Memory B cell (primary cell): ENCODE measurements around the gene C9orf78.
A peak's percentile ranks its signal among the peaks of the same experiment; 100 is the strongest.

Experiments
- ATAC-seq: fragments of 150-1000 bp; cut with Tn5 transposase; 2 replicates; pipeline ENCODE4 v1.10.0; 2021; ENCODE audit warnings: low read depth, mild to moderate bottlenecking, moderate library complexity
- DNase-seq, 2 donors: peaks; one replicate each; pipeline ENCODE4 v3.0.0; 2022; ENCODE audit warnings: low spot score in 2 of 2
- H3K27ac Mint-ChIP-seq: one replicate; pipeline ENCODE4 v1.8.0; 2022; ENCODE audit warnings: mild to moderate bottlenecking, moderate library complexity, mixed read lengths
- H3K27me3 Mint-ChIP-seq: one replicate; pipeline ENCODE4 v1.8.0; 2022; ENCODE audit warnings: mixed read lengths
- H3K36me3 Mint-ChIP-seq: one replicate; pipeline ENCODE4 v1.8.0; 2022; ENCODE audit warnings: mild to moderate bottlenecking, mixed read lengths
- H3K4me1 Mint-ChIP-seq: one replicate; pipeline ENCODE4 v1.8.0; 2022; ENCODE audit warnings: mixed read lengths
- H3K4me3 Mint-ChIP-seq: one replicate; pipeline ENCODE4 v1.8.0; 2022; ENCODE audit warnings: mild to moderate bottlenecking, moderate library complexity, mixed read lengths
- H3K9me3 Mint-ChIP-seq: one replicate; pipeline ENCODE4 v1.8.0; 2022; ENCODE audit warnings: mixed read lengths

The C9orf78 gene

DNA sequence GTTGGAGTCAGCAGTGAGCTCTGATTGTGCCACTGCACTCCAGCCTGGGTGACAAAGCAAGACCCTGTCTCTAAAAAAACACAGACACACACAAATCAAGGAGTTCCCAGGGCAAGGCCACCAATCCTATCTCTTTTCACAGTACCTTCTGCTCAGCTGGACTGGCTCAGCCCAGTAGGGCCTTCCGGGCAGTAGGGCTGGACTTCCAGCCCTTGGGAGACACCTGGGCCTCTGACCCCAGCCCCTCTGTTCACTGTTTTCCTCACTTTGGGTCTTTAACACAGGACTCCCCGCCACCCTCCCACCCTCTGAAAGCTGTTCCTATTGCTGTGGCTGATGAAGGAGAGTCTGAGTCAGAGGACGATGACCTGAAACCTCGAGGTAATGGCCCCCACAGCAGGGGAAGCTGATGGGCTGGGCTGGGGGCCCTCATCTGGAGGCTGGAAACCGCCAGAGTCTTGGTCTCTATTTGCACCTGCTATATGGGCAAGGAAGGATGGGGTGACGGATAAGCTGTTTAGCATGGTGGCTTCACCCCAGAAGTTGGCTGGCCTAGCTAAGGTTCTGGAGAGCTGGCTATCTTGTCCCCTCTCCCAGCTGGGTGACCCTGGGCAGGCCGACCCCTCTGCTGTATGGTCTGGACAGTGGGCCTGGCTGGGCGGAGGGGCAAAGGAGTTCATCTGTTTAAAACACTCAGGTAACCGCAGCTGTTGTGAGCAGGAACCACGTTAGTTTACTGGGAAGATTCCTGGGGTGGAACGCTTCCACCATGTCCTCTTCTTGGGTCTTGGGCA lies 25.8 kb upstream of the C9orf78 start:
- H3K9me3 Mint-ChIP-seq: no peaks in the 10 kb centered on the region
- ATAC-seq (no peak), DNase-seq (no peak)
- no peak overlapping the region for H3K27ac Mint-ChIP-seq
- H3K4me3 Mint-ChIP-seq: no peak overlapping the region
- no peaks in the 10 kb centered on the region for H3K27me3 Mint-ChIP-seq
- H3K4me1 Mint-ChIP-seq: no peaks in the 10 kb centered on the region
- peaks cover 21% of the 10 kb centered on the region for H3K36me3 Mint-ChIP-seq

DNA sequence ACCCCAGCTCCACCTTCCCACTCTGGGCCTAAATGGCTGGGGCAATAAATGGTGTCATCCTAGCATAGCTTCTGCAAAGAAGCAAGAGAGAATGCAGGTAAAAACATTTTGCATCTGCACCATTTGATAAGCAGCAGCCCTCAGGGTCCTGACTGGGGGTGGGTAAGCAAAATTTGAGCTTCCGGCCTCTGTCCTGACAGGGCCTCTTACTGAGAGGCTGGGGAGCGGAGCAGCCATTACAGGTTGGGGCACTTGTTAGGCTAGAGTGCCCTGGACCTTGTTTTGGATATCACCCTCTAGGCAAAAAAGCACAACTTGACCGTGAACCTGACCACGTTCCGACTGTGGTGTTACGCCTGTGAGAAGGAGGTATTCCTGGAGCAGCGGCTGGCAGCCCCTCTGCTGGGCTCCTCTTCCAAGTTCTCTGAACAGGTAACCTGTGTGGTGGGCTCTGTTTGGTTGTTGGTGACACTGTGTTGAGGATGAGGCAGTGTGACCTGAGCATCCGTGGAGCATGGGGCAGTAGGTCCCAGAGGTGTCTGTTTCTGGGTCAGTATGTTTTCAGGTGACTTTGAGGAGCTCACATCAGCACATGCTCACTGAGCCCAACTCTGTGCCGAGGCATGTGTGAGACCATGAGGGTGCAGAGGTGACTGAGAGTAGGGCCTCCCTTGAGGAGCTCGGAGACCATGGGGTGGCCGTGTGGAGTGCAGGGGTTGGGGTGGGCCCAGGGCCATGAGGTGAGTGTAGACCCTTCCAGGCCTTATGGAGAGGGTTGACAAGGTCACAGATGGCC lies 23.3 kb upstream of the C9orf78 start:
- H3K27ac Mint-ChIP-seq: no peak overlapping the region
- H3K36me3 Mint-ChIP-seq: peaks cover 33% of the 10 kb centered on the region
- H3K4me1 Mint-ChIP-seq: no peaks in the 10 kb centered on the region
- ATAC-seq: no peak
- no peak overlapping the region for H3K4me3 Mint-ChIP-seq
- DNase-seq: no peak
- H3K9me3 Mint-ChIP-seq: no peaks in the 10 kb centered on the region
- no peaks in the 10 kb centered on the region for H3K27me3 Mint-ChIP-seq

DNA sequence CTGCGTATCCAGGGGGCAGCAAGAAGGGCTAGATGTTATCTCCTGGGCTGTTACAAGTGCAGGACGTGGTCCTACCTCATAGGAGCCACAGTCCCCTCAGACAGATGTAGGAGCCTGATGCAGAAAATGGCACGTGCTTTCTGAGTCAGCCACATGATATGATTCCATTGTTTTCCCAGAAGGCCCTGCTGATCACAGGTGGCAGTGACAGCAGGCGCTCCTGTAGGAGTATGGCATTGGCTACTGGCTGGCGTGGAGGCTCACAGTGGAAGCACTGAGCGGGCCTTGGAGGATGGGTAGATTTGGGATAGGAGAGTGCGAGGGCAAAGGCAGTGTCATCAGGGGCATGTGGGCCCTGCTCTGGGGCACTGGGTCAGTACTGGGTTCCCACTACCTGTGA lies 22.1 kb upstream of the C9orf78 start:
- H3K36me3 Mint-ChIP-seq: peaks cover 35% of the 10 kb centered on the region
- H3K27ac Mint-ChIP-seq: no peak overlapping the region
- H3K27me3 Mint-ChIP-seq: no peaks in the 10 kb centered on the region
- H3K4me1 Mint-ChIP-seq: no peaks in the 10 kb centered on the region
- H3K9me3 Mint-ChIP-seq: no peaks in the 10 kb centered on the region
- ATAC-seq (no peak), DNase-seq (no peak)
- no peak overlapping the region for H3K4me3 Mint-ChIP-seq

DNA sequence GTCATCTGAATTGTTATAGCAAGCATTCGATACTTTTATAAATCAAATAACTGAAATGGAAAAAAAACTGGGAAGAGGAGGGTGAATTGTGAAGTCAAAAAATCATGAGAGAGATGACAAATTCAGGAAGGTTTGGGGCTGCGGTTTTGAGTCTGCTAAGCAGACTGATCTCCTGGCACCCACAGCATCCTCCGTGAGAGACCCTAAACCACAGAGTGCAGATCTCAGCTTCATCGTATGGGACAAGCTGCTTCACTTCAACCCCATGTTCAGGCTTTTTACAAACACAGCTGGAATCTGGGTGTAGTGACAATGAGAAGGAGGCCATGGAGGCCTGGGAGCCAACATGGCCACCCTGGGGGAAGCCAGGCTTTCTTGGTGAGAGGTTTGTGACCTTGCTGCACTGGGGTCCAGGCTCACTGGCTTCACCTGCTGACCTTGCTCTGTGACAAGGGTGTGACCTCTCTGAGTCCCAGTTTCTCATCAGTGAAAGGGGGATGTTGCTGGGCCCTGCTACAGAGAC lies 19.6 kb upstream of the C9orf78 start:
- peak overlapping the region; percentile 47 for H3K27ac Mint-ChIP-seq
- no peaks in the 10 kb centered on the region for H3K4me1 Mint-ChIP-seq
- no peak overlapping the region for H3K4me3 Mint-ChIP-seq
- H3K27me3 Mint-ChIP-seq: no peaks in the 10 kb centered on the region
- peaks cover 37% of the 10 kb centered on the region for H3K36me3 Mint-ChIP-seq
- DNase-seq (no peak), ATAC-seq (no peak)
- H3K9me3 Mint-ChIP-seq: no peaks in the 10 kb centered on the region

DNA sequence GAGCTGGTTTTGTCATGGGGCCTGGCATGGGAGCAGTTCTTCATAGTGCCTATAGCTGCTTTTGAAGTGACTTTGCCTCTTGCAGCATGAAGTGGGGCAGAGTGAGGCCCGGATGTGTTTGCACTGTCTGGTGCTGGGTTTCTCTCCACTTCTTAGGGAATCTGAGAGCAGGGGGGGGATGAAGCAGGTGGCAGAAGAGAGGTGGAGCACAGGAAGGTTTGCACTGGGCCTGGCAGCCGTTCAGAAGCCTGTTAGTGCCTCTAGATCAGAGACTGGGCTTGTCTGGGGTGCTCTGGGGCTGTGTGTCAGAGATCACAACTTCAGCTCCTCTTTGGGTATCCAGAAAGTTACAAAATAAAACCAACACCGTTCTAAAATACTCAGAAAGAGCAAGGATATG lies 18.5 kb upstream of the C9orf78 start:
- ATAC-seq (no peak), DNase-seq (no peak)
- peaks cover 37% of the 10 kb centered on the region for H3K36me3 Mint-ChIP-seq
- H3K4me3 Mint-ChIP-seq: no peak overlapping the region
- H3K27me3 Mint-ChIP-seq: no peaks in the 10 kb centered on the region
- no peaks in the 10 kb centered on the region for H3K9me3 Mint-ChIP-seq
- no peak overlapping the region for H3K27ac Mint-ChIP-seq
- H3K4me1 Mint-ChIP-seq: no peaks in the 10 kb centered on the region

DNA sequence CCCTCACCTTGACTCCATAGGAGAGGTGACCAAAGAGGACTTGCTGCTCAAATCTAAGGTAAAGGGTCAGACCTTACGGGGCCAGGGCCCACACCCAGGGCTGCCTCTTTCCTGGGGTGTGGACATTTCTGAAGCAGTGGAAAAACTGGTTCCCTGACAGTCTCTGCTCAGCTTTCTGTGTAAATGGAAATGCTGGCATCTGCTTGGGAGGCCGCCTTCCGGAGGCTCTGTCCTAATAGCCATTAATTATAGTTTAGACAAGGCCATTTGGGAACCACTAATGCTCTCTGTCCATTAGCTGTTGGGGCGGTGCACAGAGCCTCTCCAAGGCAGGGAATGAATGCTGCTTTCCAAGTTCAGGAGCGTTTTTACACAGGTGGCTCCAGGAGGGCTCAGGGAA lies 17.5 kb upstream of the C9orf78 start:
- Mint-ChIP-seq H3K27ac (no peak overlapping the region), H3K36me3 (peaks cover 32% of the 10 kb centered on the region), H3K4me3 (no peak overlapping the region), H3K9me3 (no peaks in the 10 kb centered on the region), H3K4me1 (no peaks in the 10 kb centered on the region), H3K27me3 (no peaks in the 10 kb centered on the region)
- no peak for DNase-seq
- no peak for ATAC-seq

DNA sequence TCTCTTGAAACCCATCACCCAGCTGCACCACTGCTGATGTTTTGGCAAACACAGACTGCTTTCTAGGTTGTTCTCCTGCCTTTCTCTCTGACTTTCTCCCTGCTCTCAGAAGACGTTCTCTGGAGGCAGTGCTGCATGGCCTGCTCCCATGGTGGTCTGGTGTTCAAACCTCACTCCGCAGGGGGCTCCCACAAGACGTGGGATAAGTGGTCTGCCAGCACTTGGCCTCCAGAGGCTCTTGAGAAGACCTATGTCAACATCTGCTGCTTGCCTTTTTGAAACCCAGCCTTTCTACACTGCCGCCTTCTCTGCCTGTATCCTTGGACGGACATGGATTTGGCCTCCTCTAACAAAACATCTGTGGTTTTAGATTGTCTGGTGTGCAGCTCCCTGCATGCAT lies 16.7 kb upstream of the C9orf78 start:
- H3K4me1 Mint-ChIP-seq: no peaks in the 10 kb centered on the region

DNA sequence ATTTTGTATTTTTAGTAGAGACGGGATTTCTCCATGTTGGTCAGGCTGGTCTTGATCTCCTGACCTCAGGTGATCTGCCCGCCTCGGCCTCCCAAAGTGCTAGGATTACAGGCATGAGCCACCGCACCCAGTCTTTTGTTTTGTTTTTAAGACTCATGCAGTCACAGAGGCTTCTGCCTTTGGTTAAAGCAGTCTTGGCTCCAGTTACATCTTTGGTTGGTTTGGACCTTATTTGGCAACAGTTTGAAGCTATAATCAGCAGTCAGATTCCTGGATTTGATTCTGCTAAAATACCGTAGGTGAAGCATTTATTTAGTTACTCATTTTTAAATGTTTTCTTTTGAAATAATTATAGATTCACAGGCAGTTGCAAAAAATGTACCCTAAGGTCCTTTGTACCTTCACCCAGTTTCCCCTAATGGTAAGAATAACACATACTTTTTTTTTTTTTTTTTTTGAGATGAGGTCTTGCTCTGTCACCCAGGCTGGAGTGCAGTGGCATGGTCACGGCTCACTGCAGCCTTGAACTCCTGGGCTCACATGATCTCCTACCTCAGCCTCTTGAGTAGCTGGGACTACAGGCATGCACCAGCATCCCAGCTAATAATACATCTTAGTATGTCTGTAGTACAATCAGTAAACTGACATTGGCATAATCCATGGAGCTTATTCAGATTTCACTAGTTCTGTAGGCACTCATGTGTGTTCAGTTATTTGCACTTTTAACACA lies 15.9 kb upstream of the C9orf78 start:
- H3K27me3 Mint-ChIP-seq: no peaks in the 10 kb centered on the region
- no peak overlapping the region for H3K4me3 Mint-ChIP-seq
- no peak overlapping the region for H3K27ac Mint-ChIP-seq
- no peaks in the 10 kb centered on the region for H3K4me1 Mint-ChIP-seq
- DNase-seq (no peak), ATAC-seq (no peak)
- no peaks in the 10 kb centered on the region for H3K9me3 Mint-ChIP-seq
- H3K36me3 Mint-ChIP-seq: peaks cover 32% of the 10 kb centered on the region

More for the DNA sequence above, 16.7 kb upstream of the C9orf78 start:
- no peak for DNase-seq
- Mint-ChIP-seq H3K4me3 (no peak overlapping the region), H3K27ac (no peak overlapping the region), H3K27me3 (no peaks in the 10 kb centered on the region), H3K9me3 (no peaks in the 10 kb centered on the region), H3K36me3 (peaks cover 32% of the 10 kb centered on the region)
- ATAC-seq: no peak

DNA sequence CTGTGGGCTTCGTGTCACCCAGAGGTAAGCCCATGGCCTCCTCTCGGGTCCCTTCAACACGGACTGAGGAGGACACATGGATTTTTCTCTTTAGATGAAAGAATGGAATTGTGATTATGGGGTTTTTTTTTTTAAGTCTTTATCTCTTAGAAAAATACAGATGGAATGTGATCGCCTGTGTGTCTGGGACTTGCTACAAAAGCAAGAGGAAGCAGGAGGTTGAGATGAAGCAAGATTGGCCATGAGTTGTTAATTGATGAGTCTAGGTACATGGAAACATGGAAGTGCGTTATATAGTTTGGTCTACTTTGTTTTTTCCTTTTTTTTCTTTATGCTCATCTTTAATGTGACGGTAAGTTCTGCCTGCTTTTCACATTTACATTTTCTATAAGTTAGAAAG lies 14.8 kb upstream of the C9orf78 start:
- Mint-ChIP-seq H3K4me1 (peaks cover 2% of the 10 kb centered on the region), H3K9me3 (no peaks in the 10 kb centered on the region), H3K36me3 (peaks cover 25% of the 10 kb centered on the region), H3K27ac (no peak overlapping the region), H3K27me3 (no peaks in the 10 kb centered on the region), H3K4me3 (no peak overlapping the region)
- ATAC-seq: no peak
- no peak for DNase-seq

DNA sequence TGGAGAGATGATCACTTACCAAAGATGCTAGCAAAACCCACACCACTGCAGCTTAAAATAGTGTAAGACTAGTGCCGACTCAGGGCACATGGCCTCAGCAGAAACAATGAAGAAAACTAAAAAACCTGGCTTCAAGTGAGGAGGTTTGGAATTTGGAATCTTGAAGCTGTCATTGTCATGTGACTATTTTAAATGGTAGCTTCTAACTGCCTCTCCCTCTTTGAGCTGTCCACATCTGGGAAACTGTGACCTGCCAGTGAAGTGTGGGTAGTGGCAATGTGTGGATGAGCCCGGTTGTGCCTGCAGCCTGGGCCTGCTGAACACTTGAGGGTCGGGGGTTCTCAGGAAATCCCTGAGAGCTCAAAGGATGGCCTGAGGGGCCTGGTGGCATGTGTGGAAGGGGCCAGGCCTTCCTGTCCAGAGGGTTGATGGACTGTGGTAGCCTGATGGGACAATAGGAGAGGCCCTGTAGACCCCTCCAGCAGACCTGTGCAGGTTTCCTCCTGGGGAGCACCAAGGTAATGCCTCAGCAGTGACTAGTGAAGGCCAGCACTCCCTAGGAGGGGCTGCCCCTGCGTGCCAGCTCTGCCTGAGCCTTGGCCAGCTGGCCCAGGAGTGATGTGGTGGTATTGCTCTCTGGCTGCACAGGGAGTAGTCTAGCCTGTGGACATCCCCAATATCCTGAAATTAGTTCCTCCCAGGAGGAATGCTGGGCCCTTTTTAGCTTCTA lies 13.8 kb upstream of the C9orf78 start:
- ATAC-seq (no peak), DNase-seq (no peak)
- H3K36me3 Mint-ChIP-seq: peaks cover 17% of the 10 kb centered on the region
- no peak overlapping the region for H3K4me3 Mint-ChIP-seq
- H3K27me3 Mint-ChIP-seq: no peaks in the 10 kb centered on the region
- H3K4me1 Mint-ChIP-seq: peaks cover 2% of the 10 kb centered on the region
- no peak overlapping the region for H3K27ac Mint-ChIP-seq
- H3K9me3 Mint-ChIP-seq: no peaks in the 10 kb centered on the region

DNA sequence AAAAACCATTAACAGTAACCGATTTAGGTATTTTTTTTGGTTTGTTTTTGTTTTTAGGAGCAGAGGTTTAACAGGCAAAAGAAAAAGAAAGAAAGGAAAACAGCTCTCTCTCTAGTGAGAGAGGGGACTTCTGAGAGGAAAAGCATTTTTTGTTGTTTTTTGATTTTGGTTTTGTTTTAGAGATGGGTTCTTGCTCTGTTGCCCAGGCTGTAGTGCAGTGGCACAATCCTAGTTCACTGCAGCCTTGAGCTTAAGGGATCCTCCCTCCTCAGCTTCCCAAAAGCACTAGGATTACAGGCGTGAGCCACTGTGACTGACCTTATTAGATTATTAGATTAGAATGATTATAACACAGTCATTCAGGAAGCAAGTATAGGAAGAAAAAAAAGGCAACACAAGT lies 10.3 kb upstream of the C9orf78 start:
- no peak for DNase-seq
- no peaks in the 10 kb centered on the region for H3K9me3 Mint-ChIP-seq
- no peak overlapping the region for H3K4me3 Mint-ChIP-seq
- H3K36me3 Mint-ChIP-seq: peaks cover 3% of the 10 kb centered on the region
- ATAC-seq: no peak
- no peaks in the 10 kb centered on the region for H3K27me3 Mint-ChIP-seq
- H3K4me1 Mint-ChIP-seq: peaks cover 2% of the 10 kb centered on the region
- no peak overlapping the region for H3K27ac Mint-ChIP-seq

DNA sequence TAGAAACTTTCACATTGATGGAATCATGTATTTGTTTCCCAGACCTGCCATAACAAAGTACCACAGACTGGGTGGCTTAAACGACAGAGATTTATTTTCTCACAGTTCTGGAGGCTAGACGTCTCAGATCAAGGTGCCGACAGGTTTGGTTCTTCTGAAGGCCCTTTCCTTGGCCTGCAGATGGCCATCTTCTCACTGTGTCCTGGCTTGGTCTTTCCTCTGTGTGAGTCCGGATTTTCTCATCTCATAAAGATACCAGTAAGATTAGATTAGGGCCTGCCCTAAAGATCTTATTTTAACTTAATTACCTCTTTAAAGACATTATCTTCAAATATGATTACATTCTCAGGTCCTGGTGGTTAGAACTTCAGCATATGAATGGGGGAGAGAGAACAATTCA lies 6.0 kb upstream of the C9orf78 start:
- no peak overlapping the region for H3K4me3 Mint-ChIP-seq
- no peak for ATAC-seq
- no peaks in the 10 kb centered on the region for H3K27me3 Mint-ChIP-seq
- DNase-seq: no peak
- no peak overlapping the region for H3K27ac Mint-ChIP-seq
- peaks cover 5% of the 10 kb centered on the region for H3K36me3 Mint-ChIP-seq
- H3K4me1 Mint-ChIP-seq: peaks cover 22% of the 10 kb centered on the region
- no peaks in the 10 kb centered on the region for H3K9me3 Mint-ChIP-seq

DNA sequence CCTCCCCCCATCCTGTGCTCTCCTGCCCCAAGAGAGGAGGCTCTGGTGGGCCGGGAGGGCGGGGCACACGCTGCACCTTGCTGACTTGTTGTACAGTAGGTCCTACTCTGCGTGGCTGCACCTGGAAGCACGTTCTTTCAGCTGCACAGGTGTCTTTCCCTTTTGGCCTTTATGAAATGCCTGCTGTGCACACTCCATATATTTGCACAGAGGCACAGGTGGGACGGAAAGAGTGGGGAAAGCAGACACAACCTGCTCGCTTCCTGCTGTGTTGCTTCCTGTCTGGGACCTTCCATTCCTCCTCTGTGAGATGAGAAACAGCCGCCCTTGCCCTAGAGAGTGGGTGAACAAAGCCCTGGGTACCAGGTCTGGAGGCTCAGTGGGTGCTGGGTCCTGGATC lies 5.0 kb upstream of the C9orf78 start:
- no peak for ATAC-seq
- no peaks in the 10 kb centered on the region for H3K9me3 Mint-ChIP-seq
- no peak overlapping the region for H3K27ac Mint-ChIP-seq
- peaks cover 5% of the 10 kb centered on the region for H3K36me3 Mint-ChIP-seq
- peaks cover 22% of the 10 kb centered on the region for H3K4me1 Mint-ChIP-seq
- no peak for DNase-seq
- no peaks in the 10 kb centered on the region for H3K27me3 Mint-ChIP-seq
- no peak overlapping the region for H3K4me3 Mint-ChIP-seq
